ENCODE data around the gene ARSB.
"Not testable (repeated sequence)": the region's sequence is repeated elsewhere in the genome, so short reads cannot be mapped to it uniquely, and the experiment has no call there.

ARSB gene

GRCh38 chr5:78929833-78930232 lies 55.3 kb downstream of the ARSB start:
- no peak for DNase-seq

GRCh38 chr5:78927657-78928282 lies 57.3 kb downstream of the ARSB start:
- no peak for DNase-seq

GRCh38 chr5:78926252-78926651 lies 58.9 kb downstream of the ARSB start:
- no peak for DNase-seq

- DNase-seq, result no peak
Measured at GRCh38 chr5:78925129-78925876, 59.8 kb downstream of the ARSB start.

- DNase-seq, result no peak
Measured at GRCh38 chr5:78923622-78923970, 61.5 kb downstream of the ARSB start.

GRCh38 chr5:78922879-78923621 lies 62.1 kb downstream of the ARSB start:
- no peak for DNase-seq

GRCh38 chr5:78920604-78921003 lies 64.5 kb downstream of the ARSB start:
- DNase-seq, result no peak

GRCh38 chr5:78919796-78920195 lies 65.3 kb downstream of the ARSB start:
- DNase-seq, result no peak

GRCh38 chr5:78916044-78916443 lies 69.1 kb downstream of the ARSB start:
- no peak for DNase-seq

- no peak for DNase-seq
Measured at GRCh38 chr5:78915170-78915569, 69.9 kb downstream of the ARSB start.

GRCh38 chr5:78912811-78913210 lies 72.3 kb downstream of the ARSB start:
- no peak for DNase-seq

GRCh38 chr5:78912085-78912771 lies 72.9 kb downstream of the ARSB start:
- DNase-seq, result no peak

GRCh38 chr5:78909224-78909983 lies 75.7 kb downstream of the ARSB start:
- not testable (repeated sequence) for DNase-seq

GRCh38 chr5:78908173-78909061 lies 76.7 kb downstream of the ARSB start:
- no peak for DNase-seq

GRCh38 chr5:78907255-78907891 lies 77.7 kb downstream of the ARSB start:
- no peak for DNase-seq

GRCh38 chr5:78905084-78905938 lies 79.8 kb downstream of the ARSB start:
- no peak for DNase-seq

GRCh38 chr5:78903861-78904260 lies 81.2 kb downstream of the ARSB start:
- DNase-seq, result no peak

- no peak for DNase-seq
Measured at GRCh38 chr5:78903353-78903752, 81.8 kb downstream of the ARSB start.

GRCh38 chr5:78899922-78900362 lies 85.2 kb downstream of the ARSB start:
- DNase-seq, result no peak

- no peak for DNase-seq
Measured at GRCh38 chr5:78896132-78896531, 89.0 kb downstream of the ARSB start.

All from stimulated activated CD4-positive, alpha-beta T cell treated with anti-CD3 and anti-CD28 coated beads, Interleukin-4, amount 100 ng/mL, for 4 hours (primary cell).